GM19455 (cell line): ENCODE measurements around the gene OOSP3.

Experiments
- ATAC-seq: cut with Tn5 transposase; IDR thresholded peaks from one replicate; pipeline ENCODE4 v1.9.1; 2021; ENCODE audit not compliant: unreplicated experiment

OOSP3 gene

GRCh38 chr11:59943997-59944714 is 65.6 kb downstream of the OOSP3 start:
- ATAC-seq, result no peak

- ATAC-seq, result no peak
These were observed 66.1 kb downstream of the OOSP3 start for GRCh38 chr11:59944720-59945119.
